ENCODE measurements around the gene PRR29.
"Not testable (repeated sequence)": the region's sequence is repeated elsewhere in the genome, so short reads cannot be mapped to it uniquely, and the experiment has no call there.

The PRR29 gene

DNA sequence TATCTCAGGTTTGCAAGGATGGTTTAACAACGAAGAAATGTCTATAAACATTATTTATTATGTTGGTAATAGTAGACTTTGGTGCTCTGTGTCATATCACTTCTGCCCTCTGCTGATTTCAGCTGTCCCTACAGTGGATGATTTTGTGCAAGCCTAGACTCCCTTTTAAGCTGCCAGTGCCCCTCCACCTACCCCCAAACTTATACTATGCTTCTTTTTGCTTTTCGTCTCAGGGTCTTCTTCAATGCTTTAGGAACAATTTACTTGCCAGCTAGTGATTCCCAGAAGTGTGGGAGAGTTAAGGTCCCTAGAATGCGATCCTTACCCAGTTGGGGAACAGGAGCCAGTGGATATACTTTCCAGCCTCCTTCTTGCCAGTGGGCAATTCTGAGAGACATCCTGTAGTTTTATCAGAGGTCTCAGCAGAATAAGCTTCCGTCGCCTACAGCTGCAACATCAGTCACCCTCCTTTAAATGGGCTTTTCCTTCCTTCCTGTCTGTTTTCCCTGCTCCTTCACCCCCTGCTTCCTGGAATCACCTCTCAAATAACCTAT, 18.2 kb downstream of the PRR29 start:
- DNase-seq: no peak

- DNase-seq: no peak
Measured at GRCh38 chr17:64016974-64017373, 18.8 kb downstream of the PRR29 start.

DNA sequence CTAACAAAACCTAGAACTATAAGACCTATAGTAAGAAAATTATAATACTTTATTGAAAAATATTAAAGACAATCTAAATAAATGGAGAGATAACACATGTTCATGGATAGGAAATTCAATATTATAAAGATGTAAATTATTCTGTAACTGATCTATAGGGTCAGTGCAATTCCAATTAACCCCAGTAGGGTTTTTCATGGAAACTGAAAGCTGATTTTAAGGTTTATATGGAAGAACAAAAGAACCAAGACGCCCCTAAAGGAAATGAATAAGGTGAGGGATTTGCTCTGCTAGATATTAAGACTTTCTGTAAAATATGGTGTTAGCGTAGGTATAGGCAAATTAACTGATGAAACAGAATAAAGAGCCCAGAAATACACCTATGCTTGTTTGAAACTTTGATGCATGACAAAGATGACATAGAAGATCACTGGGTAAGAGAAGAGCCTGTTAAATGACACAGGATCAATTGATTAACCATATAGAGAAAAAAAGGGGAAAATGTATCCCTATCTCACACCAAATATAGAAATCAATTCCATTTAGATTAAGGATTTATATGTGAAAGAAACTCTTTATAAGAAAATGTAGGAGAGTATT, 19.3 kb downstream of the PRR29 start:
- no peak for DNase-seq

DNA sequence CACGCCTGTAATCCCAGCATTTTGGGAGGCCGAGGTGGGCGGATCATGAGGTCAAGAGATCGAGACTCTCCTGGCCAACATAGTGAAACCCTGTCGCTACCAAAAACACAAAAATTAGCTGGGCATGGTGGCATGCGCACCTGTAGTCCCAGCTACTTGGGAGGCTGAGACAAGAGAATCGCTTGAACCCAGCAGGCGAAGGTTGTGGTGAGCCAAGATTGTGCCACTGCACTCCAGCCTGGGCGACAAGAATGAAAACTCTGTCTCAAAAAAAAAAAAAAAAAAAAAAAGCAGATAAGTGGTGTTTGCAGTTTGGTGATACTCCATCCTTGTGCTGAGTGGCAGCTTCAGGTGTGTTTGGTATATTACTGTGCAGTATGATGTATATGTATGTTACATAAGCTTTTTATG, 21.4 kb downstream of the PRR29 start:
- not testable (repeated sequence) for DNase-seq

- no peak for DNase-seq
Measured at GRCh38 chr17:64020056-64020766, 22.1 kb downstream of the PRR29 start, which contains the start of gene ICAM2. ICAM2 (minus strand) TSS chr17:64020633; CDS start chr17:64006691, 13,942 bp downstream.

GRCh38 chr17:64022611-64023063, 24.5 kb downstream of the PRR29 start:
- no peak for DNase-seq

DNA sequence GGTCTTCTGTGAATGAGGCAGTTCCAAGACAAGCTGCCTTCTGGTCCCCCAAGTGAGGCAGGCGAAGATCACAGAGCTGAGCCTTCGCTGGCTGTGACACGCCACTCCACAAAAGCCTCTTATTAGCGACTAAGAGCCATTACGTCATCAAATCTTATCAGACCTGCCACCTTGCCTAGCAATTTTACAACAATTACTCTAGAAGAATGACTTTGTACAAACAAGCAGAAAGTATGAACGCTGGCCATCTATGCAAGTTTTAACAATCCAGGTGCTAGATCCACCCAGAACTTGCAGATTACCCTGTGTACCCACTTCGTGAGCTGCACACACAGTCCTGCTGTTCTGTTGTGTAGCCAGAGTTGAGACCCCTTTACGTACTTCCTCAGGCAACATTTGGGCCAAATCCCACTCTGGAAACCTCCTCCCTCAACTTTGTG, 26.1 kb downstream of the PRR29 start:
- no peak for DNase-seq

- DNase-seq: peak; percentile 35
Measured at GRCh38 chr17:64024781-64025731, 26.9 kb downstream of the PRR29 start.

DNA sequence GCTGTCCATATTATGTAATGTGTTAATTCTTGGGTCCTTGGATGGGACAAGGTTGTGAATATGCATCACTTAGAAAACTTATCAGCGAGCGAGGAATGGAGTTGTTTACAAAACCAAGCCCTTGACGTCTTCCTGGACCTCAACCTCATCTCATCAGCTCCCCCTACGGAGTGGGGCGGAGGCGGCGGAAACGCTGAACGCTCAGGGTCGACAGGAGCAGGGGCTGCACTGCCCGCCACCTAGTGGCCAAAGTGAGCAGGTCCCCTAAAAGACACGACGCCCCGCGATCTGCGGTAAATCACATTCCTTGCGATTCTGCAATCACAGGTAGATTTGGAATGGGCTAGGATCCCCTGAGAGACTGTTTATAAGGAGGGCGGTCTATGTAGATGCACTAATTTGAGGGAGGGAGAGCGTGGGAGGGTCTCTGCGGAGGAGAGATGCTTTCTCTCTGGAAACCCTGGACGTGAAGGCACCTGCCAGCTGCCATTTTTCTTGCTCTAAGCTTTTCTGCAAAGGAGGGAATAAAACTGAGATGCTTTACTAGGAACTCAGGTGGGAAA, 27.7 kb downstream of the PRR29 start:
- DNase-seq: peak; percentile 68

- peak; percentile 60 for DNase-seq
Measured at GRCh38 chr17:64028874-64029464, 30.8 kb downstream of the PRR29 start.

- DNase-seq: peak; percentile 47
Measured at GRCh38 chr17:64032081-64032480, 33.9 kb downstream of the PRR29 start.

GRCh38 chr17:64036198-64036922, 38.2 kb downstream of the PRR29 start:
- no peak for DNase-seq

- no peak for DNase-seq
Measured at GRCh38 chr17:64037180-64037579, 39.0 kb downstream of the PRR29 start.

- no peak for DNase-seq
Measured at GRCh38 chr17:64037802-64038201, 39.7 kb downstream of the PRR29 start.

DNA sequence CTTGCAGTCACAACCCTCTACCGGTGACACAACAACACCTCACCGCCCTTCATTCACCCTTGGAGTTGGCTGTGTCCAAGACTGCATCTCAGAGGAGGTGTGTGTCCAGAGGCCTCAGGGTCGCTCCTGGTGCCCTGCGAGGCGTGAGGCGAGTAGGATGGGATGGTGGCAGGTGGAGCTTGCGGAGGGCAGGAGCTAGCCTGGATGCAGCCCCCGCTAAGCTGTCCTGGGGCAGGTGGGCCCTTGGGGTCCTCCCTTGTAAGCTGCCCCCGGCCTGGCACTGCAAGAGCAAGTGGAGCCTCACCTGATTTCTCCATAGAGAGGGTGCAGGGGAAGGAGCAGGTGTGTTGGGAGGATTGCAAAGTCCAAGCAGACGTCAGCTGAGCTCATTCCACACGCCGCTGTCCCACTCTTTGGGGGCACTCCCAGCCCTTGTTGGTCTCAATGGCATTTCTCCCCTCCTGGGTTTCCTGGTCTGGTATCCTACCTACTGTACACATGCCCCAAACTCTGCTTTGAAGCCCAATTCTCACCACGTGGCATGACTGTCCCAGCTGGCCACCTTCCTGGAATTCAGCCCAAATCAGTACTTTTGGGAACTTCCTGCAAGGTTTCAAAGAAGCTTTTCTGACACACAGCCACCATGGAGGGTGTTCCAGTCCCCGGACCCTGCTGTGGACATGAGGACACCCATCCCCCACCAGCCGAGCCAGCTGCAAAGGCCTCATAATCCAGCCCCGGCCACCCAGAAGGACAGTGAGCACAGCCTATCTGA, 40.4 kb downstream of the PRR29 start:
- no peak for DNase-seq

- no peak for DNase-seq
Measured at GRCh38 chr17:64039106-64039400, 40.9 kb downstream of the PRR29 start.

- DNase-seq: no peak
Measured at GRCh38 chr17:64040206-64040605, 42.1 kb downstream of the PRR29 start.

DNA sequence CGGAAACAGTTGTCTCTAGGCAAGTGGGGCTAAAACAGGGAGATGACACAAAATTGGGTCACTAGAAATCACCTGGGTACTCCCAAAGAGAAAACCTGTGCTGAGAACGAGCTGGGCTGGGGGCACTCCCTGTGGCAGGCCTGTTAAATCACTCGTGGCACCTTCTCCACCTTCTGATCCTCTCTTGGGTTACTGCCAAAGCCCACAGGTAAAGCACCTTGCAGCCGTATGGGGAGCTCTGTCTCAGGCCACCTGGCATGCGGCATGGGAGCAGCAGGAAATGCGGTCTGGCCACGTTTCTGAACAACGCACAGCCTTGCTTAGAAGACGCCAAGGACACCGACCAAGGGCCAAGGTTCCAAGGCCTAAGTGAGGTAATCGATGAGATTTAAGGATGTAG, 43.8 kb downstream of the PRR29 start:
- DNase-seq: no peak

- DNase-seq: no peak
Measured at GRCh38 chr17:64042700-64043485, 44.7 kb downstream of the PRR29 start.

DNA sequence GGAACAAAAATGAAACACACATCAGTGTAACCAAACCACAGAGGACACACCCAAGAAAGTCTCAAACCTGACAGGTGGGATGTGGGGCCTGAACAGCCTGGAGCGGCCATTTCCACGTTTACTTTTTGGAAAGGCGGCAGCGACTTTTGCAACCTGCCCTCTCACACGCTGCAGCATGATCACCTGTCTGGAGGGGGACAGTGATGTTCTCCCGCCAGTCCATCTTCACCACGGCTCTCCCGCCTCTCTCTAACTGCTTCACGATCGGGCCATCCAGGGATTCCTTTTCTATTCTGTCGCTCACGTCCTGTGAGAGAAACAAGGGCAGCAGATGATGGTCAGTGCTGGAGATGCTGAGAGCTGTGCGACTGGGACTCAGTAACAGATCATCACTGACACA, 47.0 kb downstream of the PRR29 start:
- DNase-seq: no peak
